HG03095 (cell line): ENCODE measurements around the gene SNRPD2.
A peak's percentile ranks its signal among the peaks of the same experiment; 100 is the strongest.
"Not testable (repeated sequence)": the region's sequence is repeated elsewhere in the genome, so short reads cannot be mapped to it uniquely, and the experiment has no call there.

ENCODE experiments used
- ATAC-seq: cut with Tn5 transposase; IDR thresholded peaks from one replicate; pipeline ENCODE4 v1.9.1; 2021; ENCODE audit warnings: moderate library complexity; ENCODE audit not compliant: unreplicated experiment

Gene SNRPD2

GRCh38 chr19:45705710-45706415 lies 14.1 kb upstream of the SNRPD2 start:
- no peak for ATAC-seq

GRCh38 chr19:45705115-45705514 lies 13.4 kb upstream of the SNRPD2 start:
- no peak for ATAC-seq

- no peak for ATAC-seq
These were observed 9.9 kb upstream of the SNRPD2 start for GRCh38 chr19:45701676-45702075.

- no peak for ATAC-seq
These were observed 1.5 kb upstream of the SNRPD2 start for GRCh38 chr19:45693106-45693788.

- peak; percentile 85 for ATAC-seq
These were observed 693 bp upstream of the SNRPD2 start, which contains the start of gene QPCTL for GRCh38 chr19:45692187-45693105. QPCTL (plus strand) TSS chr19:45692666; CDS start chr19:45692704, 38 bp downstream.

GRCh38 chr19:45687599-45687998 lies 4.2 kb downstream of the SNRPD2 start:
- ATAC-seq = no peak

GRCh38 chr19:45685045-45685444 lies 6.7 kb downstream of the SNRPD2 start:
- not testable (repeated sequence) for ATAC-seq

- no peak for ATAC-seq
These were observed 8.8 kb downstream of the SNRPD2 start for GRCh38 chr19:45682908-45683307.

GRCh38 chr19:45682117-45682516 lies 9.6 kb downstream of the SNRPD2 start:
- ATAC-seq = no peak

- no peak for ATAC-seq
These were observed 10.2 kb downstream of the SNRPD2 start for GRCh38 chr19:45681391-45682015.

- no peak for ATAC-seq
These were observed 14.2 kb downstream of the SNRPD2 start for GRCh38 chr19:45677351-45678230.

GRCh38 chr19:45676851-45677263 lies 14.9 kb downstream of the SNRPD2 start:
- ATAC-seq = no peak

GRCh38 chr19:45674946-45675345 lies 16.8 kb downstream of the SNRPD2 start:
- ATAC-seq = no peak

- ATAC-seq = no peak
These were observed 20.9 kb downstream of the SNRPD2 start for GRCh38 chr19:45670670-45671453.

- ATAC-seq = no peak
These were observed 23.3 kb downstream of the SNRPD2 start for GRCh38 chr19:45668342-45668871.

GRCh38 chr19:45667620-45668341 lies 24.0 kb downstream of the SNRPD2 start, which contains the start of gene GIPR:
GIPR (plus strand) TSS chr19:45668221; CDS start chr19:45669521, 1,300 bp downstream.
- no peak for ATAC-seq

GRCh38 chr19:45664575-45664974 lies 27.2 kb downstream of the SNRPD2 start:
- ATAC-seq = no peak

GRCh38 chr19:45663800-45664199 lies 28.0 kb downstream of the SNRPD2 start:
- no peak for ATAC-seq
